ENCODE measurements around the gene ANKRD28. TPM values are rescaled to one million over a fixed set of nuclear protein-coding genes. Genes with fewer than 3 reads are reported as not detected.

The ANKRD28 gene
- total and polyA plus RNA-seq, 2 of the 4 experiments (the other 2 are of a cell fraction), result 52.6 to 211 TPM

DNA sequence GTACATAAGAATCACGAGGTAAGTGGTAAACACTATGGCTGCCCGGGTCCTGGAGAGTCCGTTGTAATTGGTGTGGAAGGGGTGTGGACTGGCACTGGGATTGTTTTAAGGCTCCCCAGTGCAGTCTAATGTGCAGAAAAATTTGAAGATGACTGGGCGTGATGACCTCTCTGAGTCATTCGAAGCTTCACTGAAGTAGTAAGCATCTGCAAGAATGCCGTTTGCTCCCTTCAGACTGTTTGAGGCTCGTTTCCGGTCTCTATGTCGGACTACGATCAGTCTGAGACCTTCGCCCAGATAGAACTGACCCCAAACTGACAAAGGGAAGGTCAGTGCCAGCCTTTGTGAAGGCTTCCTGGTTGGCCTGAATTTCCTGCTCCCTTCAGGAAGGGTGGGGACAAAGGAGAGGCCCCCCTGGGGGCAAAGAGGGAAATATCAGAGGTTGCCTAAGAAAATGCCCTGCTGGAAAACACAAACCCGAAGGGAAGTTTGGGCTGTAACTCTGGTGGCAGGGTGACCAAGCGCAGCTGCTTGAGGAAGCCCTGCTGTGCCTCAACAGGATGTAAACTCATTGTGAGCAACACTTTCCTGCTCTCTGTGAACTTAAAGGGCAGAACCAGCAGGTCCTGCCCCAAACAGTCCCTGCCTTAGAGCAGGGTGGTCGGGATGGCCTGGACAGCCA is 161.6 kb downstream of the ANKRD28 start:
- Histone ChIP-seq H2AK9ac (replicated peaks; ENCODE audit: low read depth, low read length, poor library complexity) (peak overlapping the region; percentile 97), H4K5ac (ENCODE audit: low read depth, low read length) (peak overlapping the region; percentile 88), H3K79me1 (ENCODE audit: low read depth in 1 of 2, low read length in 2 of 2) (peaks cover 15 to 42% of the 10 kb centered on the region in 2 experiments; a peak in 3 of 4 replicates), H3K4me2 (ENCODE audit: low read depth, low read length) (peak overlapping the region; percentile 47), H3K4me3 (ENCODE audit: insufficient read depth, low read depth, low read length) (no peak overlapping the region), H2AK5ac (ENCODE audit: low read depth, low read length) (peak overlapping the region; percentile 98), H3K9ac (ENCODE audit: low read depth, low read length) (peak overlapping the region; percentile 49), H3K14ac (replicated peaks; ENCODE audit: low read depth, low read length) (peak overlapping the region; percentile 92), H3K27me3 (ENCODE audit: control insufficient read depth, insufficient read depth, low read length) (no peaks in the 10 kb centered on the region), H2BK20ac (ENCODE audit: low read depth, low read length) (peak overlapping the region; percentile 99), H3K56ac (ENCODE audit: extremely low read depth, insufficient read depth, low read length) (peak overlapping the region; percentile 94), H3K9me3 (ENCODE audit: control insufficient read depth, insufficient read depth, low read length) (no peaks in the 10 kb centered on the region), H2BK5ac (ENCODE audit: low read depth, low read length, poor library complexity, severe bottlenecking) (peak overlapping the region; percentile 92), H2AFZ (replicated peaks; ENCODE audit: low read length, poor library complexity) (peak overlapping the region; percentile 89), H3K9me1 (ENCODE audit: insufficient read depth, low read length) (peaks cover 25% of the 10 kb centered on the region), H3K23ac (ENCODE audit: low read depth, low read length) (peak overlapping the region; percentile 98), H3K18ac (ENCODE audit: low read depth, low read length) (peak overlapping the region; percentile 89), H2BK120ac (ENCODE audit: low read depth, low read length) (peak overlapping the region; percentile 99), H3K27ac (ENCODE audit: insufficient read depth, low read length) (peak overlapping the region; percentile 86), H3K4me1 (ENCODE audit: control insufficient read depth, insufficient read depth, low read length) (peaks cover 37% of the 10 kb centered on the region), H2BK15ac (ENCODE audit: low read depth, low read length) (peak overlapping the region; percentile 98), H4K8ac (ENCODE audit: low read depth in 2 of 2, low read length in 2 of 2) (peak overlapping the region; percentile 65 to 95), H4K20me1 (ENCODE audit: insufficient read depth, low read length) (no peaks in the 10 kb centered on the region), H3K36me3 (ENCODE audit: control insufficient read depth, insufficient read depth, low read length) (no peaks in the 10 kb centered on the region), H4K91ac (ENCODE audit: insufficient read depth, low read depth, low read length) (peak overlapping the region; percentile 98), H3K4ac (ENCODE audit: low read depth, low read length) (peak overlapping the region; percentile 97)
- ChIA-PET CTCF (interaction anchor here (0.7 to 1.7 kb wide), 2 partner anchors 136 to 176 kb away, joined by 3 to 6 read pairs; no protein-coding TSS in a partner anchor), POLR2A (ENCODE audit: unreplicated experiment) (interaction anchor here (0.6 to 0.7 kb wide), 2 partner anchors 160 to 768 kb away, joined by 3 to 4 read pairs; no protein-coding TSS in a partner anchor)
- dilution Hi-C loops (cut with HindIII; ENCODE audit: low sequenced_read_pairs, unreplicated experiment), result no loop called here
- in situ Hi-C loops (cut with MboI; ENCODE audit: low sequenced_read_pairs), result loop anchor here (25.0 kb wide), 2 partner anchors 426 to 601 kb away; no protein-coding TSS in a partner anchor
- TF ChIP-seq FOS (IDR thresholded peaks at IDR 0.05; ENCODE audit: low read depth, low read length) (peak; percentile 93), POLR2A (IDR thresholded peaks at IDR 0.05; ENCODE audit: low read depth, low read length) (peak; percentile 50; the same call in 1 of the 2 replicates), MAFK (IDR thresholded peaks at IDR 0.05; ENCODE audit: low read depth, low read length) (peak; percentile 29; the same call in 1 of the 2 replicates), SMC3 (IDR thresholded peaks at IDR 0.05; ENCODE audit: low read depth, low read length) (no peak), NFE2L2 (IDR thresholded peaks at IDR 0.05; ENCODE audit: low read depth, low read length) (peak; percentile 64), MXI1 (IDR thresholded peaks at IDR 0.05; ENCODE audit: borderline replicate concordance, low read depth, low read length) (no peak), MAZ (IDR thresholded peaks at IDR 0.05; ENCODE audit: borderline replicate concordance, low read depth, low read length) (no peak), BHLHE40 (IDR thresholded peaks at IDR 0.05; ENCODE audit: low read depth, low read length) (peak; percentile 56; the same call in 1 of the 2 replicates), RCOR1 (IDR thresholded peaks at IDR 0.05; ENCODE audit: insufficient replicate concordance, low read length) (no peak)
- TF ChIP-seq, protein P1, sequence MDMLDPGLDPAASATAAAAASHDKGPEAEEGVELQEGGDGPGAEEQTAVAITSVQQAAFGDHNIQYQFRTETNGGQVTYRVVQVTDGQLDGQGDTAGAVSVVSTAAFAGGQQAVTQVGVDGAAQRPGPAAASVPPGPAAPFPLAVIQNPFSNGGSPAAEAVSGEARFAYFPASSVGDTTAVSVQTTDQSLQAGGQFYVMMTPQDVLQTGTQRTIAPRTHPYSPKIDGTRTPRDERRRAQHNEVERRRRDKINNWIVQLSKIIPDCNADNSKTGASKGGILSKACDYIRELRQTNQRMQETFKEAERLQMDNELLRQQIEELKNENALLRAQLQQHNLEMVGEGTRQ (IDR thresholded peaks at IDR 0.05; ENCODE audit: low read depth, low read length), result no peak
- TF ChIP-seq, protein P2, sequence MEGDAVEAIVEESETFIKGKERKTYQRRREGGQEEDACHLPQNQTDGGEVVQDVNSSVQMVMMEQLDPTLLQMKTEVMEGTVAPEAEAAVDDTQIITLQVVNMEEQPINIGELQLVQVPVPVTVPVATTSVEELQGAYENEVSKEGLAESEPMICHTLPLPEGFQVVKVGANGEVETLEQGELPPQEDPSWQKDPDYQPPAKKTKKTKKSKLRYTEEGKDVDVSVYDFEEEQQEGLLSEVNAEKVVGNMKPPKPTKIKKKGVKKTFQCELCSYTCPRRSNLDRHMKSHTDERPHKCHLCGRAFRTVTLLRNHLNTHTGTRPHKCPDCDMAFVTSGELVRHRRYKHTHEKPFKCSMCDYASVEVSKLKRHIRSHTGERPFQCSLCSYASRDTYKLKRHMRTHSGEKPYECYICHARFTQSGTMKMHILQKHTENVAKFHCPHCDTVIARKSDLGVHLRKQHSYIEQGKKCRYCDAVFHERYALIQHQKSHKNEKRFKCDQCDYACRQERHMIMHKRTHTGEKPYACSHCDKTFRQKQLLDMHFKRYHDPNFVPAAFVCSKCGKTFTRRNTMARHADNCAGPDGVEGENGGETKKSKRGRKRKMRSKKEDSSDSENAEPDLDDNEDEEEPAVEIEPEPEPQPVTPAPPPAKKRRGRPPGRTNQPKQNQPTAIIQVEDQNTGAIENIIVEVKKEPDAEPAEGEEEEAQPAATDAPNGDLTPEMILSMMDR (conservative IDR thresholded peaks at IDR 0.05; ENCODE audit: low read depth, low read length), result 0 out of 2 replicates have a peak, but pooled peaks have one; percentile 3
- WGBS, 2 experiments (ENCODE audit: extremely low coverage in 2 of 2, insufficient read length in 1 of 2), result 29% methylated on average over 5 of the region's 14 CpGs; no CpG with 5 or more reads in 1 of the 2 experiments
- ATAC-seq (ENCODE audit: low read depth) (peak; percentile 78), DNase-seq (peak; percentile 96)
- intact Hi-C loops (cut with micrococcal nuclease), result loop anchor here (1.0 to 10.0 kb wide), 2 partner anchors 11 to 609 kb away; no protein-coding TSS in a partner anchor
- BruUV-seq (replicated peaks), result no TSS peak

All from IMR-90 (cell line).